Brain microvascular endothelial cell (primary cell): Measurements from ENCODE around the gene TSR3.

Experiments used
- DNase-seq: peaks from one replicate; pipeline ENCODE4 v3.0.0-alpha.2; 2020
- H3K27ac ChIP-seq: fragments of 250-450 bp; sonication (Bioruptor Pico); 2 replicates; pipeline ENCODE4 v1.5.1; 2020; ENCODE audit warnings: mild to moderate bottlenecking, moderate library complexity
- H3K27me3 ChIP-seq: fragments of 250-450 bp; sonication (Bioruptor Pico); replicated peaks from 2 replicates; pipeline ENCODE4 v1.5.1; 2020; ENCODE audit warnings: mild to moderate bottlenecking
- H3K36me3 ChIP-seq: fragments of 250-450 bp; sonication (Bioruptor Pico); replicated peaks from 2 replicates; pipeline ENCODE4 v1.5.1; 2020; ENCODE audit warnings: mild to moderate bottlenecking
- H3K4me3 ChIP-seq: 2 replicates; pipeline ENCODE4 v1.5.1; 2011; ENCODE audit warnings: low read depth, mild to moderate bottlenecking, control low read depth, low read length, moderate library complexity
- CTCF ChIP-seq: IDR thresholded peaks from 2 replicates; pipeline ENCODE4 v1.5.1; 2011; ENCODE audit warnings: low read depth, mild to moderate bottlenecking, moderate library complexity, low read length, control low read depth, inconsistent platforms; ENCODE audit errors: missing control alignments
- in situ Hi-C: cut with HindIII; loops from 2 replicates; pipeline ENCODE4 v1.10.0; 2017; ENCODE audit warnings: low sequenced_read_pairs, low pct_ligation_motif_present

TSR3 gene

GRCh38 chr16:1326946-1327618, 24.6 kb downstream of the TSR3 start:
- Histone ChIP-seq H3K27me3 (peaks cover 5% of the 10 kb centered on the region), H3K4me3 (no peak overlapping the region), H3K27ac (no peak overlapping the region), H3K36me3 (peaks cover 27% of the 10 kb centered on the region)
- in situ Hi-C loops, result no loop called here
- no peak for DNase-seq
- no peak for TF ChIP-seq CTCF

GRCh38 chr16:1326391-1326790, 25.3 kb downstream of the TSR3 start:
- no peak overlapping the region for H3K4me3 ChIP-seq
- in situ Hi-C loops, result no loop called here
- DNase-seq, result no peak
- H3K36me3 ChIP-seq, result peaks cover 30% of the 10 kb centered on the region
- H3K27ac ChIP-seq, result no peak overlapping the region
- TF ChIP-seq CTCF, result no peak
- H3K27me3 ChIP-seq, result peaks cover 2% of the 10 kb centered on the region

GRCh38 chr16:1325673-1326371, 25.9 kb downstream of the TSR3 start:
- no peak for TF ChIP-seq CTCF
- no peaks in the 10 kb centered on the region for H3K27me3 ChIP-seq
- H3K36me3 ChIP-seq, result peaks cover 33% of the 10 kb centered on the region
- no peak overlapping the region for H3K4me3 ChIP-seq
- no peak for DNase-seq
- no peak overlapping the region for H3K27ac ChIP-seq
- in situ Hi-C loops, result no loop called here

GRCh38 chr16:1325261-1325660, 26.4 kb downstream of the TSR3 start:
- no peak for DNase-seq
- in situ Hi-C loops, result no loop called here
- H3K27ac ChIP-seq, result no peak overlapping the region
- H3K36me3 ChIP-seq, result peaks cover 39% of the 10 kb centered on the region
- no peak overlapping the region for H3K4me3 ChIP-seq
- TF ChIP-seq CTCF, result no peak
- H3K27me3 ChIP-seq, result no peaks in the 10 kb centered on the region

- Histone ChIP-seq H3K36me3 (peaks cover 48% of the 10 kb centered on the region), H3K27me3 (no peaks in the 10 kb centered on the region), H3K27ac (no peak overlapping the region), H3K4me3 (no peak overlapping the region)
- TF ChIP-seq CTCF, result no peak
- no peak for DNase-seq
- in situ Hi-C loops, result no loop called here
Measured at GRCh38 chr16:1324286-1324826, 27.3 kb downstream of the TSR3 start.
